GM19351 (cell line): Measurements from ENCODE around the gene ENOX1.

Source experiments
- ATAC-seq: cut with Tn5 transposase; IDR thresholded peaks from one replicate; pipeline ENCODE4 v1.9.1; 2021; ENCODE audit warnings: mild to moderate bottlenecking, moderate library complexity; ENCODE audit not compliant: unreplicated experiment

Gene ENOX1

DNA sequence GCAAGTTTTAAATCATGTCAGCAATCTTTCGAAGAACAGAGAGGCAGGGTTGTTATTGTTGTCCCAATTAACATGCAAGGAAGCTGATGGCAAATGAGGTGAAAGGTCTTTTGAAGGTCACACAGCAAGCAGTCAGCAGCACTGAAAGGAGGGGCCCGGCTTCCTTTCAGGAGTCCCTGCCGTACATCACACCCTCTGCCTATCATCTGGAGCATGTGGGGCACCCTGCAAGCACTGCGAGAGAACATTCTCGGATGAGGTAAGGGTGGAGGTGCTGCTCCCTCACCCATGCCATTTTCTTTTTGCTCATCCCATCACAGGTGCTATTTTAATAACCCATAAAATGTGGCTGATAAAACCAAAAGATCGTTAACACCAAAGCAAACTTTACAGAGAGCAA lies 111.2 kb downstream of the ENOX1 start:
- ATAC-seq: no peak

DNA sequence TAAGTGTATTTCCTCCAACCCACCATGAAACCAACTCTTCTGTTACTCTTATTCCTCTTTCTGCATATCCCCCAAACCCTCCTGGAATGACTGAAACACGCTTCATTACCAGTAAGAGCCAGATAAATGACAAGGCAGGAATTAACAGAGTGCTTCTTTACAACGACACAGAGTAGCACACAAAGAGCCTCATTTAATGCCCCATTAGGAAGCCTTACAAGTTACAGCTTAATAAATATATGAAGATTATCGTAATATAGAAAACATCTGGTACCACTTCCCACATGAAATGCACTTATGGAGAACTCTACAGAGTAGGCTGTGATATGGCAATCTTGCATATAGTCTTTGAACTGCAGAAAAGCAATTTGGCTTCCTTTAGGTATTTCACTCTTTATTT lies 116.8 kb downstream of the ENOX1 start:
- ATAC-seq: no peak

DNA sequence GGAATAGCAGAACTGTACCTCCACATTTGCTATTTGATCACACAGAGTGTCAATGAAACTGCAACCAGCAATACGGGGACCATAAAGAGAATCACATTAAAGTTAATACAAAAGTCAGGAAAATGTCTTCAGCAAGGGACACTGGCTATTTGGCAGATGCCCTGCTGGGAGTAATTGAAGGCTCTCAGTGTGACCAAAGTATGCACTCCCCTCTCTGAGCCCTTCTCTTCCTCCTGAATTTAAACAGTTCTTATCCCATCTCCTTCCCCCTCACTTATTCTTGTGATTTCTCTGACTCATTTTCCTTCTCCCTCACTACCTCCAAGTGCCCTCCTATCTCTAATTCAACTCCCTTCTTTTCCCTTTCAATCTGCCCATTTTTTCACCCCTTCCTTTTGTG lies 117.7 kb downstream of the ENOX1 start:
- ATAC-seq: no peak

DNA sequence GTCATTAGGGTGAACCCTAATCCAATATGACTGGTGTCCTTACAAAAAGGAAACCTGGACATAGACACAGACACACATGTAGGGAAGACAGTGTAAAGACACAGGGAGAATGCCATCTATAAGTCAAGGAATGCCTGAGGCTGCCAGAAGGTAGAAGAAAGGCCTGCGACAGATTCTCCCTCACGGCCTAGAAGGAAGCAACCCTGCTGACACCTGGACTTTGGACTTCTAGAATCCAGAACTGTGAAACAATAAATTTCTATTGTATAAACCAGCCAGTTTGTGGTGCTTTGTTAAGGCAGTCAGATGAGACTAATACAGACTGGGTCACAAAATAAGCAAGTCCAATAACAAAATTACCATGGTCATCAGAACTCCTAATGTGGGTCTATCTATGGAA lies 120.4 kb downstream of the ENOX1 start:
- no peak for ATAC-seq

DNA sequence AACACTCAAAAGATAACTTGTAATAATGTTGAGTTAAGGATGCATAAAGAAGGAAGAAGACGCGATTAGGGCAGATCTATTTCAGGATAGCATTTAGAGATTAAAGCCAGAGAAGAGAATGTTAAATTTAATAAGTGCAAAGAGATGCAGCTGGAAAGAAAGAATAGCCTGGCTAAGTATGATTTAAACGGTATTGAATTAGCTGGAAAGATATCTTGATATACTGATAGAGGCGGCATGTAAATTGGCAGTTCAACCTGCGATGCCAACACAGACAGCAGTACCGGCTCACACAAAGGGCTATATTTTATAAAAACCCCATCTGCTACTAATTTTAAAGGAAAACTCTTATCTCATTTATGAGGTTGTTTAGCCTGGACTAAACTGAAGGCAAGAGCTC lies 121.4 kb downstream of the ENOX1 start:
- no peak for ATAC-seq

DNA sequence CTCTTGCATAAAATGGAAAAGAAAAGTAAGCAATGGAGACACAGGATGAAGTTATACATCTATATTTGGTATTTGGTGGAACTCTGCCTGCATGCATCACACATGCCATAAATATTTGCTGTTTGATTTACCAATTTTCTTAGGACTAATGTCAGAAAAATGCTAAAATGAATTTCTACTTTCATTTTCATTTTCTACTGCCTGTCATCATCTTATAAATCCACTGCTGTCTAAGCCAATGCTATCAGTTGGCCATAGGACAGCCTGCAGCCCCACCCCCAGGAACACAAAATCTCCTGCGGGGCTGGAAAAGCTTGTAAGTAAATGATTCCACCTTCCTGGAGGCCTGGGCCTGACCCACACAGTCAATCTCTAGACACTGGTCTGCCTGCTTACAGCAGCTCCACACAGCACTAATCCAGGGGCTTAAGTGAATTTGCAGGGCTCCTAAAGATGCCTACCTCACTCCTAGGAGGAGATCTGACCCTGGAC lies 122.0 kb downstream of the ENOX1 start:
- ATAC-seq: no peak

DNA sequence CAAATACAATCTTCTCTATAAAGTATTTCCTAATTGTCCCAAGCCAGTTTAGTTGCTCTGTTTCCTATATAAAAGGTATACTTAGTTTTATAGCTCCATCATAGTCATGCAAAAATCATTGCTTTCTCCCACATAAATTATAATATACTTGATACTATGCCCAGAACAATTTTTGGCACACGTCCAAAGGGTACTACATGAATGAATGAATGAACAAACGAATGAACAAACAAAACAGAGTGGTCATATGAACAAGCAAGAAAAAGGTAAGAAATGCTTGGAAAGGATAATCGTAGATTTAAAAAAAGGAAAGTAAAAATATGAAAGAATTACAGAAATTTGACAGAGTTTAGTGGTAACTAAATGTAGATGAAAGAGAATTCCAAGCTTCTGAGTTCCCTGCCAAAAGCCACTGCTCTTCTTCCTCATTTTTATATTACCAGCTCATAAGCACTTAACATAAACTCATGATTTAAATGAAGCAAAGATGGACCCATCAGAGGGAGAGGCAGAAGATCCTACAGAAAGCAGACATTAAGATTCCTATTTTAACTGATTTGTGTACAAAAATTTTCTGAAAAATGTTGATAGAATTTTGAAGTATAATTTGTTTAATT lies 123.2 kb downstream of the ENOX1 start:
- no peak for ATAC-seq

DNA sequence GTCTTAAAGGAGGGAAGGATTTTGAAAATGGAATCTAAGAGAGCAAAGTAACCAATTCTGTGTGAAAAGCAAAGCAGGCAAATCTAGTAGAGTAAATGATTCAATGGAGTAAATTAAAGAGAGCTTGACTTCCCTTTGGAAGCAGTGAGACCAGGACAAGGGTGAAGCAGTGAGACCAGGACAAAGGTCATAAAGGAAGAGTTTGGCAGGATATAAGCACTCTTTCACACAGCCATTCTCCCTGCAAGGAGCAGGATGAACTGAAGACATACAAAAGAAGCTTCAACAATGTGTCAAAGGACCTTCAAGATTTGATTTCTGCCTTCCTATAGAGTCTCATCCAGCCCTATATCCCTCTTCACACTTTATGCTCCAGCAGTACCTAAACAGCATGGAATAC lies 123.8 kb downstream of the ENOX1 start:
- ATAC-seq: no peak

DNA sequence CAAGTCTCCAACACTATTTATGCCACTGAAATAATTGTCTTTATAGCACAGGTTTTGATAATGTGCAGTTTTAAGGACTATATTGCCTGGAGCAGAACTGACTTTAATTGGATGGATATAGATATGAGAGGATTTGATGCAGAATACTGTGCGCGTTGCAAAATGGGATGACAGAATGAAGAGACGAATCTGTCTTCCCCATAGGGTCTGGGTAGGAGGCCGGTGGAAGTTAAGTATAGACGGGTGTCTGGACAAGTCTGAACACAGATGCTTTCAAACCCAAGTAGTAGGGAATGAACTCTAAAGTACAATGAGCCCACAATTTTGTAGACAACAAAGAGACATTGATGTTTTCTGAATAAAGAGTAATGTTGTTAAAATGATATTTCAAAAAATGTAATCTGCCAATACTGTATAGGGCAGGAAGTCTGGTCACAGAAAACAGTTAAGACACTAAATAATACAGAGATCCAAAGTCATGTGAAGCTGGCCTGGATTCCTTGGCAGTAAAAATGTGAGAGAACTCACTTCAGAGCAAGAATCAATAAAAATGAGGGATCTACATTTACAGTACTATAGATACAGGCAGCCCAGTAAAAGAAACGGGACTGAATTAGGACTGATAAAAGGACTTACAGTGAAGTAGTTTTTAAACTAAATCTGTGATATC lies 125.5 kb downstream of the ENOX1 start:
- no peak for ATAC-seq

DNA sequence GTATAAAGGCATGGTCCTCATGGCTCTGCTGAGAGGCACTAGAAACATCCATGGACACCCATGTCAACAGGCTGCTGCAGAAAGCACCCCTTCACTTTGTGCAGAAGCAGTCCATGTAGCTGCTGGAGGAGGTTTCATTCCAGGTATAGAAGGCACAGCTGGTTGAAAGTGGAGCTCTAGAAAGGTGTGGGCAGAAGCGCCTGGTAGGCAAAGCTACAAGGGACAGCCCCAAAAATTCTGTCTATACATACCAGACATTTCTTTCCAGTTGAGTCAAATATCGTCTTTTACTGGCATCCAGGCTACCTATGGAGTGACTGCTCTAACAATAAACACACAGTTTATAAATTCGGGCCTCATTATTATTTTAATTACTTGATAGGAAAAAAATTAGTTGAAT lies 129.3 kb downstream of the ENOX1 start:
- no peak for ATAC-seq

DNA sequence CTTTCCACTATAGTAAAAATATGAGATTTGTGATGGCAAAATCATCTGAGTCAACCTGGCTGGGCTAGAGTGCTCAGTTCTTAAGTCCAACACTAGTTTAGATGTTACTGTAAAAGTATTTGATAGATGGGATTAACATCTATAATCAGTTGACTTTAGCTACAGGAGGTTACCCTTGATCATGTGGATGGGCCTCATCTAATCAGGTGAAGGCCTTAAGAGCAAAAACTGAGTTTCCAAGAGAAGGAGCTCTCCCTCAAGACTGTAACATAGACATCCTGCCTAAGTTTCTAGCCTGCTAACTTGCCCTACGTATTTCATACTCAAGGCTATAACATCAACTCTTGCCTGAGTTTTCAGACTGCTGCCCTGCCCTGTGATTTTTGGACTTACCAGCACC lies 132.8 kb downstream of the ENOX1 start:
- no peak for ATAC-seq

DNA sequence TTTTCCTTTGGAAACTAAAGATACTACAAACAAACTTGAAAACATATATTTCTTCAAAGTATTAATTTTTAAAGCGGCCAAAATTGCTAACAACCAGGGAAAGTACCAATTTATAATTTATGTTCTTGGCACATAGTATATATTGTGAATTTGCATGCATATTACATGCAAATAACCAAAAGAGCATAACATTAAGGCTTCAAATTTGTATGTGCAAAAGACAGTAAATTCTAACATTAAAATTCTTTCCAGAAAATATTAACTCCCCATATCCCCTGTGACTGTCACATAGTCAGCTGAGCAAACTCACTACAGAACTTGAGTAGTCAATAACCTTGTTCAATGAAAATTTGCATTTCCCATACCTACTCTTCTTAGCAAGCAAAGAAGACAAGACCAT lies 133.4 kb downstream of the ENOX1 start:
- ATAC-seq: no peak

DNA sequence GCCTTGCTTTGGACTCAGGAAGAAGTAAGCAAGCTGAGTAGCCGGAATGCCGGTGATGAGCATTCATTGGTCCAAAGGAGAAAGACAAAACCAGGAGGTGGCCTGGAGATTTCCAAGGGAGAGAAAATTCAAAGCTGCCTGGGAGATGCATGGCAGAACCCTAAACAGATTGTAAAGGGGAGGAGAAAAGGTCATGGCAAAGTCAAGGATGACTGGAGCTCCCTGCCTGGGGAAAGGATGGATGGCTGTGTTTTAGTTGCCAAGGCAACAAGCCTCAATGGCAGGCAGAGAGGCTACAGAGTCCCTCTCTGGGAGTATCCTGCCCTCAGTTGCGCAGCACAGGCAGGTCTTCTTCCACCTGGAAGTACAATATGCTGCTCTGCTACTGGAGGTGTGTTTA lies 134.0 kb downstream of the ENOX1 start:
- no peak for ATAC-seq

DNA sequence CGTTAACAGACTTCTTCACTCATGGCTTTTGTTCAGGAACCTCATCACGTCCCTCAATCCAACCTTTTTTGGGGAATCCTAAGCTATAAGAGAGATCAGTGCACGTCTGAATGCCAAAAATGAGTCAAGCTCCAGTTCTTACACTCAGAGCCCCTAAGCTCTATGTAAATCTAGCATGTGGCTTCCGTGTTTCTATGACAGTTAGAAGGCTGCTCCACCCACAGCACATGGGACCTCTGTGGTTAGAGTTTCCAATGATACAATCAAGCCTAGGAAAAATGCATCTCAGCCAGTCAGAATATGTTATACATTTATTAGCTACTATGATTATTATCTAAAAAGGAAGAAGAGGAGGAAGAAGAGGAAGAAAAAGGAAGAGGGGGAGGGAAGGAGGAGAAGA lies 135.9 kb downstream of the ENOX1 start:
- ATAC-seq: no peak

DNA sequence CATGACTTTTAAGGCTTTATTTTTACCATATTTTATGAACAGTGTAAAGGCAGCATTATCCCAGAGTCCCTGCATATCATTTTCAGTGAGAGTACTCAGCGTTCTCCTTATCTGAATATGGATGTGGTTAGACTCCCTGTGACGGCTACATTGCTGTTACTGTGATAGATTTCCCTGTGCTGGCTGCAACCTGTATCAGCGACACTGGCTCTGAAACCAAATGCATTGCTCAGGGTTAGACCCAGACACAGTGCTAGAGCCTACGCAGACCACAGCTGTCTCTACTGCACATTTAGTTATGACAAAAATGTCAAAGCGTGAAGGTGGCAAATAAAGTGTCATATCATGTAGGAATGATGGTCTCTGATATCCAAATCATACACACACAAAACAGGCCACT lies 138.0 kb downstream of the ENOX1 start:
- no peak for ATAC-seq

DNA sequence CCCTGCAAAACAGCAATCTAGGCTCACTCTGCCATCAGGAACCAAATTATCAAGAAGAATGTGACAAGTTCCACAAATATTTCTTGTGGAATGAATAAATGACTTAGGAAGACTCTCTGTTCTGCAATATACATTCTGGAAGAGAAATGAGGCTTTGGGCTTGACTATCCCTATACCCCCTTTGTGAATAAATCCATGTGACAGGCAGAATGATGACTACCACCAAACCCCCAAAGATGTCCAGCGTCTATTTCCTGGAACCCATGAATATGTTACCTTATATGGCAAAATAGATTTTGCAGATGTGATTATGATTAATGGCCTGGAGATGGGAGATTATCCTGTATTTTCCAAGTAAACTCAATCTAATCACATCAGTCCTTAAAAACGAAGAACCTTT lies 139.3 kb downstream of the ENOX1 start:
- ATAC-seq: no peak

DNA sequence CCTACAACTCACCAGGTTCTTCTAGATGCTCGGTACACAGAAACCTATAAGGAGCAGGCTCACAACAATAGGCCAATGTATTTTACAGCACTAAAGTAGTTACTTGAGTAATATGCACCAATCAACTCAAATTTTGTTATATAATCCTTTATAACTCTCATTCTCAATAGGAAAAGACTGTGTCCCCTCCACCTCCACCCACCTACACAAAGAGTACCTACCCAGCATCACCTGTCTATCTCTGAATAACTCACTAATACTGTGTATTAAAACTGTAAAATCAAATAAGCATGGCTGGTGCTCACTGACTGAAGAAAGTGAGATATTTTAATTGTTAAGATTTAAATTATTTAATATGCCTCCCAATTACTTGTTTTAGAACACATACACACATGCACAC lies 146.3 kb downstream of the ENOX1 start:
- no peak for ATAC-seq

DNA sequence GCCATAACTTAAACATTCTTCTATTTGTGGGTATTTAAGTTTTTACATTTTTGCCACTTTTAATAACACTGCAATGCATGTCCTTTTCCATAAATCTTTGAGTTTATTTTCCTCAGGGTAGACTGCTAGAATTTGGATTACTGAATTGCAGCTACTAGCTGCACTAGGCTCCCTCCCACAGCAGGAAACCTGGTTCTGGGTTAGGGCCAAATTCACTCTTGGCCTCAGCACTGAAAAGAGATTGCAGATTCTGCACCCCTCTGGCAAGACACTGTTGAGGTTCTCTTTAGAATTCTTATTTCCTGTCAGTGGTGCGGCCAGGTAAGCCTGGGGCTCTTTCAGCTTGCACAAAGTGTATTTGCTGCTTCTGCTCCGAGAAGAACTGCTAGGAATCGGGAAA lies 155.7 kb downstream of the ENOX1 start:
- no peak for ATAC-seq

DNA sequence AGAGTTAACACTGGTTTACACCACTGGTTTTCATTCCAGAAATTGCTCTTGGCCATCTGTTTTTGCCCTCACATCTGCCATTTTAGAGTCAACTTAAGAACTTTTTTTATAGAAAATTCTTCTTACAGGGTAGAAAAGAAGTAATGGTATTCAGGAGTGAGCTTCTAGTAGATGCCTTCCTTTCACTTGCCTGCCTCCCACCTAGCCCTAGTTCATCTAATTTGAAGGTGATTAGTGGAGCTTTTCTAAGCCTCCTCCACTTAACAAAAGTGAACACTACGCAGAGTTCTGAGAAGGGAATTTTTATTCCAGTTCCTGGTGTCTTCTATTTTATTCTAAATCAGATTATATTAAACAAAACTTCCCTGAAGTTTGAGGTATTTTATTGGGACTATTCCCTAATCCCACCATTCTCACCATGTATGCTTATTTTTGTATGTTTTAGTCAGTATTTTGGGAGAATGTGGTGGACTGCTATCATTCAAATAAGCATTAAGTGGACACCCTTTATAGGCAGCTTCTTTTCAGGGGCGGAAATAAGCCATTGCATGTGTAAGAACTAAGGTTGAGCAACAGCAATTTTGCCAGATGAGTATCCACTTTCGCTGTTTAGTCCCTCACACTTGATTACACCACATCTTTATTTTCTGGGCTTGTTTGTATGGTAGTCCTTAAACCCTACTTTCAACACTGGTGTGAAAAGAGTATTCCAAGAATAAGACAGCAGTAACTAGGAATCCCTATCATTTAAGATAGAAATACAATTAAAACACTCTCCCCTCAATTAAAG lies 156.9 kb downstream of the ENOX1 start:
- no peak for ATAC-seq

DNA sequence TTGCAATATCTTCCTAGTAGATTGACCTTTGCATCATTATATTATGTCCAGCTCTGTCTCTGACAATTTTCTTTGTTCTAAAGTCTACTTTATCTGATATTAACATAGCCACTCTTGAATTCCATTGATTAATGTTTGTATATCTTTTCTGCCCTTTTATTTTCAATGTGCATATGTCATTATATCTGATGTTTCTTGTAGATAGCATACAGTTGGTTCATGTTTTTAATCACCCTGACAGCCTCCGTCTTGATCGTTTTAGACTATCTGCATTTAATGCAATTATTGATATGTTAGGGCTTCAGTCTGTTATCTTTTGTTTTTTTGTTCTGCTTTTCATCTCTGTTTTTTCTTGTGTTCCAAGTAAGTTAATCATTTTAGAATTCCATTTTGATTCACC lies 159.8 kb downstream of the ENOX1 start:
- no peak for ATAC-seq

DNA sequence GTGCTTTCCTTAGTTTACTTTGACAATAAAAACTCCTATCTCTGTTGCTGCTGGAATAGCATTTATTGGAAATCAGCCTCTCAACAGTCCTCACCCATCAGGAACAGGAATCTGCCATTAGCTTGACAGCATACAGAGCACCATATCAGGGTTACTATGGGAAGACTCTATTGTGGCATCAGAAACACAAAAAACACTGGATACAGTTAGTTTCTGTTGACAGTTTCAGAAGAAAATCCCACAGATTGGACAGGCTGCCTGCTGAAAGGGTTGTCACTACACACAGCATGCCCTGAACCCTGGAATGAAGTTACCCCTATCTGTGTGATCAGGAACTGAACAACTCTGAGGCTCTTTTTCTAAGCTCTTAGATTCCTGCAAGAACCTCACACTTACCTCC lies 172.7 kb downstream of the ENOX1 start:
- ATAC-seq: no peak
